HG03139 (cell line): ENCODE measurements around the gene ACP4.
A peak's percentile ranks its signal among the peaks of the same experiment; 100 is the strongest.

Source experiments
- ATAC-seq: cut with Tn5 transposase; IDR thresholded peaks from one replicate; pipeline ENCODE4 v1.9.1; 2021; ENCODE audit not compliant: unreplicated experiment

ACP4 gene

DNA sequence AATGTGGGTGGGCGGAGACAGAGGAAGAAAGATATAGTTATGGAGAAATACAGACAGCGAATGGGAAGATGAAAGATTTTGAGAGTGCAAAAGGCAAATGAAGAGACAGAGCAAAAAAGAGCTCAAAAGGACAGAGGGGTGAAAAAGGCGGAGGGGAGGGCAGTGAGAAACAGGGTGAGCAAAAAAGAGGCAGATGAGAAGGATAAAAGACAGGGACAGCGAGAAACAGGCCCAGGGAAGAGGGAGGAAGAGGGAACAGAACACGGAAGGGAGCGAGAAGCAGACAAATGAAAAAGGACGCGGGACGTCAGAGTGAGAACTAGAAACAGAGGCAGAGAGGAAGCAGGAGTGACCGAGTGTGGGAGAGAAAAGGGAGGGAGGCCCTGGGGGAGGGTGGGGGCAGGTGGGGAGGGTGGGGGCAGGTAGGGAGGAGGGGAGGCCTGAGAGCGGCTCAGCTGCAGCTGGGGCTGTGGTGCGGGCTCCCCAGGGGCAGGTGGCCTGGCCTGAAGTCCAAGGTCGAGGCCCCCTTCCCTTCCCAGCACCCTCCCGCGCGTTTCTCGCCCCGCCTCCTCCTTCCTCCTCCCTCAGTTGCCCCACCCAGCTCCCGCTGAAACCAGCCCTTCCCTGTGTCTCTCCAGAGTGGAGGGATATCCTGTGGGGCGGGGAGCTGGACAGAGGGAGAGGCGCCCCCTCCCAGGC, 30.5 kb downstream of the ACP4 start:
- no peak for ATAC-seq

DNA sequence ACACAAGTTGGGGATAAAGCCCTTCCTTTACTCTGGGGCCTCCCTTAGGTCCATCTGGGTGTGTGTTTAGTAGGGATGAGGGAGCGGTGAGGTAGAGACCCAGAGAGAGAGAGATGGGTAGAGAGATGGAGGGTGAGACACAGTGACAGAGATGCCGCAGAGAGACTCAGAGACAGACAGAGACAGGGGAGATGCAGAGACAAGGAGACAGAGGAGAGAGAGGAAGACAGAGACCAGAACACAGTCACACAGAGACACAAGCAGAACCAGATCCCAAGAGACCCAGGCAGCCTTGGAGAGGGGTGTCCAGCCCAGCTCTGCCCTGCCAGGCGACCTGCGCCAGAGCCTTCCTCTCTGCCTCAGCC, 31.0 kb downstream of the ACP4 start:
- ATAC-seq, result no peak

DNA sequence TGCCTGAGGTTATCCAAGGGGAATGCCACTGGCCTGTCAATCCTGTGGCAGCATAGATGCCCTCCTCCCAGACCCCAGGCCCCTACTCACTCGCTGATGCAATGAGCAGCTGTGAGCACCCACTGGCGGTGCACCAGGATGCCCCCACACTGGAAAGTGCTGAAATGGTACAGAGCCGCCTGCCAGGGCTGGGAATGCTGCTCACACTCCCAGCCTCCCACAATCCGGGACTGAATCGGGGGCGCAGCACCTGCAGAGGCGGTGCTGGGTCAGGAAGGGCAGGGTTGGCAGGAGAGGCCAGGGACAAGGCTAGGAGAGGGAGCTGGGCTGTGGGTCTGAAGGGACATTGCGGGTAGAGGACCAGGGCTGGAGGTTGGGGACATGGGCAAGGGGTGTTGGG, 31.4 kb downstream of the ACP4 start:
- no peak for ATAC-seq

DNA sequence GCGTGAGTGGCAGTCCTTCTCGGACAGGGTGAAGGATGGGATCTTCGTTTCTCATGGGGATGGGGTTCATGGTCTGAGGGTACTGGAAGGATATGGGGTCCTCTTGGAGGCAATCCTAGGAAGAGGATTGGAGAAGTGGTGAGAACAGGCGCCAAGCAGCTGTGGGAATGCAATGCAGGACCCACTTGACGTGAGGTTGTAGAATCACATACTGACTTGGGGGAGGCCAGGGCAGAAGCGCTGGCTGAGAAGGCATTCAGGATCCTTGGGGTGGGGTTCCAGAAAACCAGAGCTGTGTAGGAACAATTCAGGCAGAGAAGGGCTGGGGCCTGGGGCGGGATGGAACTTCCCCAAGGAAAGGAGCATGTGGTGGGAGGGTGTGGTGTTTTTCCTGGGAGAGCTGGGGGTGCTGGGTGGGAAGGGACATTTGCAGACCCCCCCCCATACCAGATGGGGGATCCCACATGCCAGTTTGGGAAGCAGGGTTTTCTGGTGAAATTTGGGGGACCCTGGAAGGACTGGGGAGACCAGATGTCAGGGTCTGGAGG, 32.5 kb downstream of the ACP4 start:
- ATAC-seq, result no peak

DNA sequence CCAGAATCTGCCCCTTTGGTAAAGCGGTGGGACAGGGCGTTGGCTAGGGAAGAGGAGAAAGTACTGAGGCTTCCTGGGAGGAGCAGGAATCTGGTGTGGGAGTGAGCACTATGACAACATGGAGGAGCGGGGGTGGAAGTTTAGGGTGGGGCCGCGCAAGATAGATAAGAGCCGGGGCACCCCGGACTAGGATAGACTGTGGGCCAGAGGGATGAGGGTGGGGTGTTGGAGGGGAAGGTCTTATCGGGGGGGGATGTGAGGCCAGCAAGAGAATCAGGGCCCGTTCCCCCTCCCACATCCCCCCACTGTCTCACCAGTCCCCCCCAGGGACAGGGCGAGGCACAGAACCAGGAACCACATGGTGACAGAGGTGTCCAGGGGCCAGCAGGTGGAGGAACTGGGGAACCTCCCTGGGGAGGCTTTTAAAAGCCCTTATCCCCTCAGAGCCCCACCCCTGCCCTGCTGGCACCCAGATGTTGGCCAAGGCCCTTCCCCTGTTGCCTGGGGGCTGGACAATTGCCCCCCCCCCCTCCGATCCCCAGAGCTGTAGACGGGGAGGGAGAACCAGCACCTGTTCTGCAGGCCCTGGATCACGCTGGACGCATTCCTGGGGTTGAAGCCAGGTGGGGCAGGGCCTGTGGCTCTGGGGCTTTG, 33.3 kb downstream of the ACP4 start, which contains the start of gene KLK1:
Gene KLK1, minus strand, starts transcription at position 399 of the 654 bp plus-strand sequence. Its CDS starts 39 bp downstream, at position 360.
- no peak for ATAC-seq

DNA sequence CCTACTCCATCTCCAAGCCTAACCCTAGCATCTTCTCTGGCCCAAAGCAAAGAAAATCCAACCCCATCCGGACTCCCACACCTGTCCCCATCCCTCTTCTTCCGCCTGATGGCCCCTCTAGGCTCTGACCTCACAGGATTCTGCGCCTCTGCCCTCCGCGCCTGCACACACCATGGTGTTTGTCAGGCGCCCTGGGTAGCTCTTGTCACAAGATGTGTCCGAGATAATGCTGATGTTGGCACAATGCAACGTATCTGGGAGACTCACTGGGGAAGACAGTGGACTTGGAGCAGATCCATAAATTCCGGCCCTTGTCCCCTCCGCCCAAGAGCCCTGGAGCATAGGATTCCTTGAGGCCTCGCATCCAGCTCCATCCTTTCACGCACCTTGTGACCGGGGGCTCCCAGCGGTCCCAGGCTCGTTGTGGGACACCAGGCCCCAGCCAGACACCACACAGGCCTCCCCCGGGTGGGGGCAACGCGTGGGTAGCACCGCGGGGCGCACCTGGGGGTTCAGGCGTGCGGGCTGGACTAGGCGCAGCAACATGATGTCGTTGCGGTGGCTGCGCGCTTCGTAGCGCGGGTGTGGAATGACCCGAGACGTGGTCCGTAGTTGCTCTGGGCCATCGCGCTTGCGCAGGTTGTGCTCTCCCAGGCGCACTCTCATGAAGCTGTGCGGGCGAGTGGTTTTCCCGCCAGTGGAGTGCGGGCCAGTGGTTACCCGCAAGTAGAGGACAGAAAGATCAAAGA, 36.5 kb downstream of the ACP4 start:
- ATAC-seq, result no peak

DNA sequence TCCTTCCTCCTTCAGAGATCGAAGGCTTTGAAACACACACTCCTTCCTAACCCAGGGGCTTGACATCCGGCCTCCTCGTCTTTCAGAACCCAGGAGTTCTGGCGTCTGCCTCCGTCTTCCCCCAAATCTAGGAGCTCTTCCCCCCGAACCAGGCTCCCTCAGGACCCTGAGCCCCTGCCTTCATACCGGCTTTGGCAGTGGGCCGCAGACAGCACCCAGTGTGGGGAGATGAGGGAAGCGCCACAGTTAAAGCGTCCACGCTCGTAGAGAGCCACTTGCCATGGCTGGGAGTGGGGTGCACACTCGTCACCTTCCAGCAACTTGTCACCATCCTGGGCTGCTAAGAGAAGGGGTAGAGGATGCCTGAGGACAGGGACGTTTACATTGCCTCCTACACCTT, 37.3 kb downstream of the ACP4 start:
- ATAC-seq, result no peak

DNA sequence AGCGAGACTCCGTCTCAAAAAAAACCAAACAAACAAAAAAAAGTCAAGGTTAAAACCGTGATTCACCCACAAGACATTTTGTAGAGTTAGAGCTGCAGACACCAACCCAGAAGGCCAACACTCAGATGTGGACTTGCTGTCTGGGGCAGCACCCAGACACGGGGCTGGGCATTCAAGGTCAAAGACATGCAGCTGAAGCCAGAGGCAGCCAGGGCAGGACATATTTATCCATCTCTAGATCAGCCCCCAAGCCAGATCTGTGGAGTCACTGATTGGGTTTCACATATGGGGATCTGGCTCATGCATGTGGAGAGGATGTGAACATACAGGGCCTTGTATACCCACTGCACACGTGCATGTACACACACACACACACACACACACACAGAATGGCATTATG, 39.6 kb downstream of the ACP4 start:
- ATAC-seq, result no peak

DNA sequence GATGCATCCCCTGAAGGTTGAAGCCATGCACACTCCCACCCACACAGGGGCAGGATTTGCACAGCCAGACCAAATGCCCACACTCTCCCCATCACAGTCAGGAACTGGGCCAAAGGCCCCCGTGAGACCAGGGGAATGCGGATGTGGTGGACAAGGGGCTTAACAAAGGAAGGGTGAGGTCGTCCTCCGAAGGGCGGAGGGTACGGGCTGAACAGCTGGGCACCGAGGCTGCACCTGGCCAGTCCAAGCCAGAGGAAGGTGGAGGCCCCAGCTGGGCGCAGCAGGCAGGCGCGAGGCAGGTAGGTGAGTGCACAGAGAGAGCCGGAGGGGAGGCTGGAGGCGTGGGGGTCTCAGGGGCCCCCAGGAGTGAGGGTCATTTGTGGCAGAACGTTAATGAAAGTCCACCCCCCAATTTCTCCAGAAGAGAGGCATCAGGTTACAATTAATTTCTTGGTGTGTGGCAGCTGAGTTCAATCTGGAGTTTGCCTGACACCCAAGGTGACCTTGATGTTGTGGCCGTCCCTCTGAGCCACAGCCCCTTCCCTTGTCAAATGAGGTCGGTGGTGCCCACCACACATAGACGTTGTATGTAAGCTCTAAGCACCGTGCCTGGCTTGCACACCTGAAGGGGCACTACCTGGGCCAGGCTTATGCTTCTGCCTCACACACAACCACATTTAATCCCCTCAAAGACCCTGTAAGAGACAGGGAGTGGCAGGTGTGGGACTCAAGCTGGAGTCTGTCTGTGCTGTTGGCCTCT, 40.2 kb downstream of the ACP4 start:
- no peak for ATAC-seq

DNA sequence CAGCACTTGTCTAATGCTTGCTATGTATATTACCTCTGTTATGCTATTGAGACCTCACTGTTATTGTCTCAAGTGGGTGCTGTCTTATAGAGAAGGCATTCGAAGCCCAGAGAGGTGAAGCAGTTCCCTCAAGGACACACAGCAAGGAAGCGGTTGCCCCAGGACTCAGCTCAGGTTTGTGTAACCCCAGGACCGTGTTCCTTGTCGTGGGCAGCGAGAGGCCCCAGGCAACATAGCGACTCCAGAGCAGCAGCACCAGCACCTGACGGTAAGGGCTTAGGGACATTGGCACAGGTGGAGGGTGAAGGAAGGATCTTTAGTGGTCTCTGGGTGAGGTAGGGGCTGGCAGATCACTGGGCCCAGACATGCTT, 40.8 kb downstream of the ACP4 start:
- ATAC-seq, result no peak

DNA sequence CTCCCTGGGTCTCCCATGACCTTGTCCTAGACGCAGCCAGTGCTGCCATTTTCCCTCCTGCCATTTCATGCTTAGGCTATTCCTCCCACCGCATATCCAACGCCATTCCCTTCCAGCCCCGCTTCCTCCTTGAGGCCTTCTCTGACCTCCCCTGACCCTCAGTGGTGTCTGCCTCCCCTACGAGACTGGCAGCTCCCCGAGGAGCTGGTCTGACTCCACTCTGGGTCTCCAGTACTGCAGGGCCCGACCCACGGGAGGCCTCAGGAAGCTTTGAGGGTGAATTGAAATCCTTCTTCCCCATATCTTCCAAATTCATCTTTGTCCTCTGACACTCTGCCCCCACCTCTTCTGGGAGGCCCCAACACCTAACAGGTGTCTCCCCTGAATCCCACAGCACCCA, 42.5 kb downstream of the ACP4 start:
- no peak for ATAC-seq

DNA sequence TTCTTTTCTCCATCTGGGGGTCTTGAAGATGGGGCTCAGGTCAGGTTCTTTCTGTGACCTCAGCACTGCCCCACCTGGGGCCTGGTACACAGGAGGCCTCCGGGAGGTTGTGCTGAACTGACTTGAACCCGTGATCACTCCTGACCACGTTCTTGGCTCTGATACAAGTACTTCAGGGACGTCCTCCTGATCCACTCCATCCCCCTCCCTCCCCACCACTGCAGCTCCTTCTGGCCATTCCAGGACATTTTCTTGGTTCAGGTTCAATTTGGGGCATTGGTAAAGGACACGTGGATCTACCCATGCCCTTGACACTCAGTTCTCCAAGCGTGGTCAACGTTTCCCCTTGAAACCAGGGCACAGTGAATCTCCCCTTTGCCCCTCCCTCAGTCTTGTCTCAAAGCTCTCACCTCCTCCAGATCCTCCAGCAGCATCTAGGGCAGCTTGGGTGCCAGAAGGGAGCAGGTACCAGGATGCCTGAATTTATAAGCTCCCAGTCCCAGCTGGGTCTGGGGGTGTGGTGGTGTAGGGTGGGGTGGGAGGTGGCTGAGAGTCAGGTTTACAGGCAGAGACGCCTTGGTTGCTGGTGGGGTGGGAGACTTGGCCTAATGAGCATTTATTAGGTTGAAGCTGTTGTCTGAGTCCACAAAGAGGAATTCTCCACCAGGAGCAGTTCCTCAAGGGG, 43.0 kb downstream of the ACP4 start, which contains the start of gene KLK15:
Gene KLK15, minus strand, starts transcription at position 458 of the 685 bp plus-strand sequence. CDS start 2,082 bp downstream, outside the sequence.
- no peak for ATAC-seq

DNA sequence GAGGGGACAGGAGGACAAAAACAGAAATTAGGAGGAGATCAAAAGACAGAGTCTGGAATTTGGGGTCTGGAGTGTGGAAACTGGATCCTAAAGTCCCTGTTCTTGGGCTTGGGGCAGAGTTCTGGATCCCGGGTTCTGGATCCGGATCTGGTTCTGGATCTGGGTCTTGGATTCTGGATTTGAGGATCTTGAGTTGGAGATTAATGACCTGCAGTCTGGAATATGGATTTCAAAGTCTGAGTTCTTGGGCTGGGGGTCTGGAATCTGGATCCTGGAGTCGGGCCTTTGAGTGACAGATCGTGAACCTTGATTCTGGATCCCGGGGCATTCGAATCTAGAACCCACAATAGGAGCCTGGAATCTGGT, 43.6 kb downstream of the ACP4 start:
- ATAC-seq, result no peak

DNA sequence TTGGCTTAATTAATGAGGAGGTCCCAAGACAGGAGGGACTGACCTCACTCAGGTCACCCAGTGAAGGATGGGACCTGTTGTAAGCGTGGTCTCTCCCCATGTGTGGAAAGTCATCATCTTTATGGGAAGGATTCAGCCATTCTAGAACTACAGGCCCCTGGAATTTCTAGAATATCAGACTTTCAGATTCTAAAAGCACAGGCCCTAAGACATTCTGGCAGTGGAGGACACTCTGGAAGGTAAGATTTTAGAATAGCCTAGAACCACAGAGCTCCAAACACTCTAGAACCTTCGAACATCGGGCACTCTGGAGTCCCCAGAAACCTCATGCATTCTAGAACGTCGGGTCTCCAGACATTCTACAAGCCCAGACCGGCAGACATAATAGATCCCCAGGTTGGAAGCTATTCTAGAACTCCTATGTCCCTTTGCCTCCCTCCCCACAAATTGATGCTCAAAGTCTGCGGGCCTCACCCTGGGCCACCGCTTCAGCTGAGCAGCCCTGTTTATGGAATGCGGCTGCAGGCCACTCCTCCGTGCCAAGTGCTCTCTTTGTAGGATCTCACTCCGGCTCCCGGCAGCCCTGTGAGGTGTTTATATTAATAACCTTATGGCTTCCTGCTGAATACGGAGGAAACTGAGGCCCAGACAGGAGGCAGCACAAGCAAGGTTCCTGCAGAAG, 45.0 kb downstream of the ACP4 start:
- no peak for ATAC-seq

DNA sequence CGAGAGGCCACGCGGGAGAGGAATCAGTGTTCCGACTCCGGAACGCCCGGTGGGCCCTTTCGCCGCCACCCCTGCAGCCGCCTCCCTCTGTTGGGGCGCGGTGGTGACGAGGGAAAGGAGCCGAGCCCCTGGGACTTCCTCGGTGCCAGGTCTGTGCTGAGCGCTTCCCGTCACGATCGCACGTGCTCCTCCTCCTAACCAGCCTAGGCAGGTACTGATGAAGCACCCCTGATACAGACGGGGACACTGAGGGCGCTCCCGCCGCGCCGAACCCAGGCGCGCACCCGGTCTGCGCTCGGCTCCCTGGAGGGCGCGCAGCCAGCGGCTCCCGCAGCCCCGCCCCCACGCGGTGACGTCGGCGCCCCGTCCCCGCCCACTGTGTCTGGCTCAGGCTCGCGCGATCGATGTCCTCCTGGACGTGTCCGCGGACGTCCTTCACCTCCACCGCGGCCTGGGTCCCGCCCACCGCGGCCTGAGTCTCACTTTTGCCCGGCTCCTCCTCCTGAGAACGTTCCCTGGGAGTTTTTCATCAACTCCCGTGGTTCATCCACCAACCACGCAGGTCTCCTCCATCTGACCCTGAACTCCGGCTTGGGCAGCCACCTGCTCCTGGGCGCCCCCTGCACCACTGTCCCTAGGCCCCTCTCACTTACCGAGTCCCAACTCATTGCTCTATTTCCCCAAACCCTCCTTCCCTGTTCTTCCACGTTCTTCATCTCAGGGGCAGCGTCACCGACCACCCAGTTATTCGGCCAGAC, 45.7 kb downstream of the ACP4 start:
- peak; percentile 70 for ATAC-seq

DNA sequence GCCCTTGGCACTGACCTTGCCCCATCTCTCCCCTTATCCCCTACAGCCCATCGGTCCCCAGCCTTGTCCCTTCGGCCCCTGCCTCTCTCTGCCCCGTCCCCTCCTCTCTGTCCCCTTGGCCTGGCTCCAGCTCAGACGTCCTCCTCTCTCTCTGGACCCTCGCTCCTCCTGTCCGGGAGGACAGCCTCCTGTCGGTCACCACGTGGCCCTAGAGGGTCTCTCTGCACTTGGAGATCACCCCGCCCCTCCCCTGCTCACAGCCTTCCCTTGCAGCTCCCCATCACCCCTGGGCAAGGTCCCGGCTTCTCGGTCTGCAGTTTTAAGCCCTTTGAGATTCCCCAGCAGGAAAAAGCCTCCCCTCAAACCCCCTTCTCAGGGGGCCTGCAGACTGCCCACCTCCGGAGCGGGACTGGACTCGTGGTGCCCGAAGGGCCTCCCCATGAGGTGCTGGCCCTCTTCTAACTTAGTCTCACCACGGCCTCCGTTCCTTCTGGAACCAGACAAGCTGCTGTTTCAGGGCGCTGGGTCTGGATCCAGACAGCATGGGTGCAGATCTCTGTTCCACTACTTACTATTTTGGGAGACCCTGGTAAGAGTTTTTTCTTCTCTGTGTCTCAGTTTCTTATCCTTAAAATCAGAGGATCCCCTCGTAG, 46.5 kb downstream of the ACP4 start:
- ATAC-seq, result no peak

DNA sequence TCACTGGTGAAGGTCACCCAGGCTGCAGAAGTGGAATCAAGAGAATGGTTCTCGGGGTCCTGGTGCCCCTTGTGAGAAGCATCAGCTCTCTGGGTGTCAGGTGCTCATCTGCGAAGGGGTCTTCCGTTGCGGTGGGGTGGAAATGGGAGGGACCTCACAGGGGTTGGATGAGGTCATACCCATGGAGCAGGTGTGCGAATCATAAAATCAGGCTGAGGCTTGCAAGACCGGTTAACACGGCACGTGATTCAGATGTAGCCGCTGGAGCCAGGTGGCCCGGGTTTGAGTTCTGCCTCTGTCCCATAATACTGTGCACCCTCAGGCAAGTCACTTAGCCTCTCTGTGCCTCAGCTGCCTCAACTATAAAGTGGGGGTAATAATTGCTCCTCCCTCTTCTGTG, 47.1 kb downstream of the ACP4 start:
- ATAC-seq, result no peak

DNA sequence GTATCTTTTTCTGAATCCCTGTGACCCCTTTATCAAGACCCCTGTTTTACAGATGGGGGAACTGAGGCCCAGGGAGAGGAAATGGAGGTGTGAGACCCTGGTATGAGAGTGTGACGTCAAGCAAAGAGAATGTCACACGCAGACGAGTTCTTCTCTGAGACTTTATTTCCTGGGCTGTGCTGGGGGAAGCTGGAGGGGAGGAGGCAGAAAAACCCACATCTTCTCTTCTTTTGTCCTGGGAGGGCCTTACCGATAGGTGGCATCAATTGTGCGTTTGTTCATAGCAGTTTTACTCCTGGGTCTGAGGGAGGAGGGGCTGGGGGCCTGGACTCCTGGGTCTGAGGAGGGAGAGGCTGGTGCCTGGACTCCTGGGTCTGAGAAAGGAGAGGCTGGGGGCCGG, 48.0 kb downstream of the ACP4 start:
- ATAC-seq, result no peak
